ENCODE data around the gene PARN.

PARN gene

DNA sequence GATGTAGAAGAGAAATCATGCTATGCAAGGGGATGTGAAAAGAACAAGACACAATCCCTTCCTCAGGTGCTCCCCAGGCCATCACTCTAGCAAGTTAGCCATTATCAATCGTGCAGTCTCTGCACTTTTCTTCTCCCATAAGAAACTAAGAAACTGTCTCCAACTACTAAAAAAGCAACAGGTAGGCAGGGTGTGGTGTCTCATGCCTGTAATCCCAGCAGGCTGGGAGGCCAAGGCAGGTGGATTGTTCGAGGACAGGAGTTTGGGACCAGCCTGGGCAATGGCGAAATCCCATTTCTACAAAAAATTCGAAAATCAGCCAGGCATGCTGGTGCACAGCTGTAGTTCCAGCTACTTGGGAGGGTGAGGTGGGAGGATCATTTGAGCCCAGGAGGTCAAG lies 13.8 kb downstream of the PARN start:
- ChIA-PET CTCF (interaction anchor here (1.1 kb wide), 1 partner anchor 16 kb away, joined by 3 read pairs; no protein-coding TSS in a partner anchor), POLR2A (no interaction called here)
- no peak overlapping the region for H3K4me3 ChIP-seq (ENCODE audit: low read depth, low read length)
- no peak for DNase-seq (ENCODE audit: low read depth, low spot score)
- TF ChIP-seq, protein P1, sequence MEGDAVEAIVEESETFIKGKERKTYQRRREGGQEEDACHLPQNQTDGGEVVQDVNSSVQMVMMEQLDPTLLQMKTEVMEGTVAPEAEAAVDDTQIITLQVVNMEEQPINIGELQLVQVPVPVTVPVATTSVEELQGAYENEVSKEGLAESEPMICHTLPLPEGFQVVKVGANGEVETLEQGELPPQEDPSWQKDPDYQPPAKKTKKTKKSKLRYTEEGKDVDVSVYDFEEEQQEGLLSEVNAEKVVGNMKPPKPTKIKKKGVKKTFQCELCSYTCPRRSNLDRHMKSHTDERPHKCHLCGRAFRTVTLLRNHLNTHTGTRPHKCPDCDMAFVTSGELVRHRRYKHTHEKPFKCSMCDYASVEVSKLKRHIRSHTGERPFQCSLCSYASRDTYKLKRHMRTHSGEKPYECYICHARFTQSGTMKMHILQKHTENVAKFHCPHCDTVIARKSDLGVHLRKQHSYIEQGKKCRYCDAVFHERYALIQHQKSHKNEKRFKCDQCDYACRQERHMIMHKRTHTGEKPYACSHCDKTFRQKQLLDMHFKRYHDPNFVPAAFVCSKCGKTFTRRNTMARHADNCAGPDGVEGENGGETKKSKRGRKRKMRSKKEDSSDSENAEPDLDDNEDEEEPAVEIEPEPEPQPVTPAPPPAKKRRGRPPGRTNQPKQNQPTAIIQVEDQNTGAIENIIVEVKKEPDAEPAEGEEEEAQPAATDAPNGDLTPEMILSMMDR (IDR thresholded peaks at IDR 0.05; ENCODE audit: insufficient read depth, low read length, missing control alignments) = no peak

DNA sequence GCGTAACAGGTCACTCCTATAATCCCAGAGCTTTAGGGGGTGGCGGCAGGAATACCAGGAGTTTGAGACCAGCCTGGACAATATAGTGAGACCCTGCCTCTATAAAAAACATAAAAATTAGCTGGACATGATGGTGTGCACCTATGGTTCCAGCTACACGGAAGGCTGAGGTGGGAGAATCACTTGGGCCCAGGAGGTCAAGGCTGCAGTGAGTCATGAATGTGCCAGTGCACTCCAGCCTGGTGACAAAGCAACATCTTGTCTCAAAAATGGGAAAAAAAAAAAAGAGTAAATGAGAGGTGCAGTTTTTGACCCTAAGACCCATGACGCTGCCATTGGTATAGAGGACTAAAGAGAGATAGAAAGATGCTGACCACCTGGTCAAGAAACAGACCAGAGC lies 16.1 kb downstream of the PARN start:
- POLR2A ChIA-PET = no interaction called here
- TF ChIP-seq, protein P1 (IDR thresholded peaks at IDR 0.05; ENCODE audit: insufficient read depth, low read length, missing control alignments) = no peak
- CTCF ChIA-PET = no interaction called here
- no peak for DNase-seq (ENCODE audit: low read depth, low spot score)
- H3K4me3 ChIP-seq (ENCODE audit: low read depth, low read length) = no peak overlapping the region

DNA sequence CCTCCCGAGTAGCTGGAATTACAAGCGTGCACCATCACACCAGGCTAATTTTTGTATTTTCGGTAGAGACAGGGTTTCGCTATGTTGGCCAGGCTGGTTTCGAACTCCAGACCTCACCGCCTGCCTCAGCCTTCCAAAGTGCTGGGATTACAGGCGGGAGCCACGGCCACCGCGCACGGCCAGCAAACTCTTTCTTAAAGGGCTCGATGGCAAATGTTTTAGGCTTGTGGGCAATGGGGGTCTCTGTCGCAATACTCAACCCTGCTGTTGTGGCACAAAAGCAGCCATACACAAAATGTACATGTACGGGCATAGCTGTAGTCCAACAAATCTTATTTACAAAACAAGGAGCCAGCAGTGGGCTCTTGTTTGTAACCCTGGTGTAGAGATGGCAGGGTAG lies 18.4 kb downstream of the PARN start:
- ChIA-PET CTCF (interaction anchor here (0.7 kb wide), 1 partner anchor 362 kb away, joined by 4 read pairs; no protein-coding TSS in a partner anchor), POLR2A (no interaction called here)
- TF ChIP-seq, protein P1 (IDR thresholded peaks at IDR 0.05; ENCODE audit: insufficient read depth, low read length, missing control alignments) = no peak
- DNase-seq (ENCODE audit: low read depth, low spot score) = no peak
- H3K4me3 ChIP-seq (ENCODE audit: low read depth, low read length) = no peak overlapping the region

DNA sequence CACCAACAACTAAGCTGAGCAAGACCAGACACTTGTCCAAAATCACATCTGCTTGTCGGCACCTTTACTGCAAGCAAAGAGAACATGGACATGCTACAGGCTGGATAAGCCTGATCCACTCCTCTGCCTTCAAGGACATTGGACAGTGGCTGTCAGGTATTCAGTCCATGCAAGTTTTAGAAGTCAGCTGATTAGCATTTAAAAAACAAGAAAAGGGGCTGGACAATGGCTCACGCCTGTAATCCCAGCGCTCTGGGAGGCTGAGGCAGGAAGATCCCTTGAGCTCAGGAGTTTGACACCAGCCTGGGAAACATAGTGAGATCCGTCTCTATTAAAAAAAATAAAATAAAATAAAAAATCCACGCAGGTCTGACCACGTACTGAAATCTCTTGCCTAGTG lies 20.3 kb downstream of the PARN start:
- no peak overlapping the region for H3K4me3 ChIP-seq (ENCODE audit: low read depth, low read length)
- ChIA-PET CTCF (interaction anchor here (0.8 to 2.7 kb wide), 3 partner anchors 9 to 15 kb away, joined by 3 to 13 read pairs (median 3); no protein-coding TSS in a partner anchor), POLR2A (no interaction called here)
- TF ChIP-seq, protein P1 (IDR thresholded peaks at IDR 0.05; ENCODE audit: insufficient read depth, low read length, missing control alignments) = no peak
- DNase-seq (ENCODE audit: low read depth, low spot score) = no peak

DNA sequence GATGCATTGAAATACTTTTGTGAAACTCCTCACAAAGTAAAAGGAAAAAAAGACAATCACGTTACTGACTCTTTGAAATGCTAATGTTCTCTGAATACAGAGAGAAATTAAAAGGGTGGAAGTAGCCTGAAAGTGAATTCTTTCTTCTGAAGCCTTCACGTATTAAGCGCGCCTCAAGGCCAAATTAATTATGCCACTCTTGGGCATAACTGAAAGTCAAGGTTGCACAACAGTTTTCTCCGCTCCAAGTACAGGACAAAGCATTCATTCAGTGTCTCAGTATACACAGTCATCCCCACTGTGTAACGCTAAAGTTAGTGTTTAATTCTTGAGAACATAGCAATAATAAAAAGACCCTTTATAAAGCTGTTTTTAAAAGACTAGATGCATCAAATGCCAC lies 21.5 kb downstream of the PARN start:
- no peak overlapping the region for H3K4me3 ChIP-seq (ENCODE audit: low read depth, low read length)
- ChIA-PET CTCF (interaction anchor here (1.4 to 2.7 kb wide), 3 partner anchors 8 to 10 kb away, joined by 3 to 13 read pairs (median 4); no protein-coding TSS in a partner anchor), POLR2A (no interaction called here)
- no peak for DNase-seq (ENCODE audit: low read depth, low spot score)
- TF ChIP-seq, protein P1 (IDR thresholded peaks at IDR 0.05; ENCODE audit: insufficient read depth, low read length, missing control alignments) = no peak

DNA sequence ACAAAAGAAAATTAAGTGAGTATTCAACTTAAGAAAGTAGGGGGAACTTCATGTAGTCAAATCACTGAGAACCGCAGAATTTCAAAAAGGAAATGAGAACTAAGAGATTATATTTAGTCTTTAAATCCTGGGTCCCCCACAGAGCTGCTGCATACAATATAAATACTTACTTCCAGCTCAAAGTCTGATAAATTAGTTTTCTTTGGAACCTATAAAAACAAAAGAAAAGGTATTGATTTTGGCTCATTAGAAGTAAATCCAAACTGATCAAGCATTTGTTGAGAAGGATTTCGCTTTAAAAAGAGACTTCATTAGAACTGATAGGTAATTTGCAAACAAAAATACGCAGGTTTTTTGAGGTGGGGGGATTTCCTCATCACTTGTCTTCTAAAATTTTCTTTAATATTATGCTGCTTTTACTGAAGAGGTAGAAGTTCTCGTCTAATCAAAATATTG lies 21.9 kb downstream of the PARN start:
- no peak overlapping the region for H3K4me3 ChIP-seq (ENCODE audit: low read depth, low read length)
- TF ChIP-seq, protein P1 (IDR thresholded peaks at IDR 0.05; ENCODE audit: insufficient read depth, low read length, missing control alignments) = no peak
- POLR2A ChIA-PET = no interaction called here
- CTCF ChIA-PET = interaction anchor here (1.4 to 2.7 kb wide), 3 partner anchors 8 to 9 kb away, joined by 3 to 13 read pairs (median 4); no protein-coding TSS in a partner anchor
- DNase-seq (ENCODE audit: low read depth, low spot score) = no peak
